K562 (cell line): ENCODE data around the gene GLI3. TPM values are rescaled to one million over a fixed set of nuclear protein-coding genes. Genes with fewer than 3 reads are reported as not detected.

Experiments used
- ATAC-seq: fragments of 200-7000 bp; cut with Tn5 transposase; 3 replicates; pipeline ENCODE4 v1.9.1; 2020; ENCODE audit warnings: moderate library complexity
- BruUV-seq: library from RNA; stranded (reverse); fragments of 400-500 nt; replicated peaks from 2 replicates; lab custom pipeline; 2021; lab: Mats Ljungman, UMichigan
- CTCF ChIA-PET: fragments of 300-600 bp; formaldehyde crosslinking; extraction: SDS; loops from one replicate; lab custom pipeline; 2021; ENCODE audit warnings: low intra/inter-chr PET ratio; lab: Yijun Ruan, JAX
- POLR2A ChIA-PET: fragments of 300-600, 350-650 bp; sonication (Branson Sonifier 250); formaldehyde crosslinking; extraction: SDS; loops from one replicate; lab custom pipeline; 2021; ENCODE audit warnings: antibody characterized with exemption, inconsistent platforms; lab: Yijun Ruan, JAX
- DNase-seq, 4 experiments: peaks; one replicate each; pipeline versions ENCODE4 v3.0.0 to v3.0.0-alpha.2; 2011 to 2018; ENCODE audit warnings: low spot score in 3 of 4, mixed read lengths in 3 of 4; ENCODE audit errors: extremely low read depth in 1 of 4
- FAIRE-seq: peaks from 2 replicates; lab custom pipeline; 2011; peaks lifted over from hg19 to GRCh38; lab: Jason Lieb, UNC
- H2AFZ ChIP-seq: 2 replicates; pipeline ENCODE4 v1.6.0; 2011; ENCODE audit warnings: low read depth, low read length, control low read depth, inconsistent platforms
- H3K27ac ChIP-seq: fragments of 200-600 bp; 3 replicates; pipeline ENCODE4 v1.8.0; 2011; ENCODE audit warnings: low read depth, mild to moderate bottlenecking, control low read depth, inconsistent platforms, low read length, moderate library complexity, mixed read lengths; ENCODE audit errors: extremely low read depth
- H3K27me3 ChIP-seq, 2 experiments: fragments of 300-600 bp in 1 of 2; 2 replicates in 1 of 2; 3 replicates in 1 of 2; pipeline versions ENCODE4 v1.6.0 to v1.8.0; 2011; ENCODE audit warnings: inconsistent platforms in 2 of 2, low read length in 2 of 2, mild to moderate bottlenecking in 1 of 2, mixed read lengths in 1 of 2, moderate library complexity in 1 of 2; ENCODE audit not compliant: control insufficient read depth in 2 of 2, insufficient read depth in 2 of 2
- H3K36me3 ChIP-seq: fragments of 300-600 bp; 3 replicates; pipeline ENCODE4 v1.8.0; 2011; ENCODE audit warnings: mild to moderate bottlenecking, low read length, inconsistent platforms; ENCODE audit not compliant: control insufficient read depth, insufficient read depth
- H3K4me1 ChIP-seq, 2 experiments: fragments of 200-600 bp in 1 of 2; replicated peaks in 1 of 2; 2 replicates in 1 of 2; 3 replicates in 1 of 2; pipeline versions ENCODE4 v1.5.1 to v1.8.0; 2011; ENCODE audit warnings: inconsistent platforms in 2 of 2, low read length in 2 of 2, mild to moderate bottlenecking in 1 of 2, mixed read lengths in 1 of 2, moderate library complexity in 1 of 2; ENCODE audit not compliant: control insufficient read depth in 2 of 2, insufficient read depth in 2 of 2
- H3K4me2 ChIP-seq: 2 replicates; pipeline ENCODE4 v1.6.1; 2011; ENCODE audit warnings: low read length, control low read depth, inconsistent platforms, mixed read lengths; ENCODE audit not compliant: insufficient read depth
- H3K4me3 ChIP-seq: fragments of 200-600 bp; sonication (generic), shearing (Covaris generic); 2 replicates; pipeline ENCODE4 v1.5.1; 2016; ENCODE audit warnings: control low read depth, inconsistent platforms
- H3K79me2 ChIP-seq: fragments of 200-600 bp; 3 replicates; pipeline ENCODE4 v1.8.0; 2011; ENCODE audit warnings: low read length, inconsistent platforms; ENCODE audit not compliant: control insufficient read depth, insufficient read depth
- H3K9ac ChIP-seq, 2 experiments: 2 replicates each; pipeline versions ENCODE4 v1.6.0 to v1.6.1; 2011; ENCODE audit warnings: low read depth in 2 of 2, low read length in 2 of 2, control low read depth in 1 of 2, inconsistent platforms in 1 of 2, mild to moderate bottlenecking in 1 of 2, mixed read lengths in 1 of 2; ENCODE audit not compliant: insufficient read depth in 1 of 2
- H3K9me1 ChIP-seq: one replicate; pipeline ENCODE4 v1.6.0; 2011; ENCODE audit warnings: inconsistent platforms, mild to moderate bottlenecking, low read length, moderate library complexity; ENCODE audit not compliant: control insufficient read depth, insufficient read depth
- H3K9me3 ChIP-seq: replicated peaks from 2 replicates; pipeline ENCODE4 v1.5.1; 2011; ENCODE audit warnings: low read depth, low read length, inconsistent platforms; ENCODE audit not compliant: control insufficient read depth, insufficient read depth
- H4K20me1 ChIP-seq: replicated peaks from 2 replicates; pipeline ENCODE4 v1.6.1; 2011; ENCODE audit warnings: low read length, inconsistent platforms, mixed read lengths; ENCODE audit not compliant: control insufficient read depth, insufficient read depth
- ETV1 ChIP-seq: fragments of 450-650 bp; conservative IDR thresholded peaks from 2 replicates; pipeline ENCODE4 v1.6.1; 2016; ENCODE audit warnings: missing genetic modification characterization, control low read depth, low read depth, missing compliant biosample characterization
- GATAD2B ChIP-seq: fragments of 450-650 bp; IDR thresholded peaks from 2 replicates; pipeline ENCODE4 v1.6.1; 2017; ENCODE audit warnings: mild to moderate bottlenecking, borderline replicate concordance
- MYNN ChIP-seq, 2 experiments: sonication (generic); formaldehyde crosslinking in 1 of 2; IDR thresholded peaks; 2 replicates each; pipeline versions ENCODE4 v1.5.0 to v1.6.1; 2016 to 2020; ENCODE audit warnings: antibody characterized with exemption in 1 of 2, missing genetic modification reagents in 1 of 2
- SMAD2 ChIP-seq: fragments of 150-350 bp; IDR thresholded peaks from 2 replicates; pipeline ENCODE4 v1.6.1; 2014; ENCODE audit warnings: low read depth, mild to moderate bottlenecking, low read length
- TCF7L2 ChIP-seq: fragments of 150-350 bp; IDR thresholded peaks from 2 replicates; pipeline ENCODE4 v1.6.1; 2016; ENCODE audit warnings: low read depth, mild to moderate bottlenecking, low read length, moderate library complexity
- THRAP3 ChIP-seq: fragments of 450-650 bp; IDR thresholded peaks from 2 replicates; pipeline ENCODE4 v1.6.1; 2016; ENCODE audit warnings: mild to moderate bottlenecking, inconsistent platforms, borderline replicate concordance
- YBX1 ChIP-seq: fragments of 450-650 bp; IDR thresholded peaks from 2 replicates; pipeline ENCODE4 v1.7.1; 2016; ENCODE audit warnings: mild to moderate bottlenecking
- ZC3H4 ChIP-seq: sonication (generic); formaldehyde crosslinking; IDR thresholded peaks from 2 replicates; pipeline ENCODE4 v1.9.0; 2021; ENCODE audit warnings: missing genetic modification reagents, borderline replicate concordance
- ZNF324 ChIP-seq: fragments of 250-450 bp; sonication (Bioruptor Pico); IDR thresholded peaks from 2 replicates; pipeline ENCODE4 v1.4.0; 2020; ENCODE audit warnings: mild to moderate bottlenecking
- WGBS: fragments of 100-300 bp; shearing (Covaris generic); methylation state at CpG from one replicate; pipeline ENCODE4 v1.1.6; 2016; ENCODE audit warnings: low coverage, mixed read lengths; ENCODE audit not compliant: insufficient coverage; ENCODE audit errors: missing lambda C conversion rate; 5-methylcytosine and 5-hydroxymethylcytosine counted together
- in situ Hi-C: fragments of 300-500 bp; cut with MboI; formaldehyde crosslinking; loops from 4 replicates; pipeline ENCODE4 v1.15.0; 2018; ENCODE audit warnings: inconsistent platforms, mixed read lengths
- intact Hi-C: fragments of 100-400 bp; cut with micrococcal nuclease; formaldehyde crosslinking; loops from 2 replicates; pipeline ENCODE4 v1.14.2; 2022
- polyA plus RNA-seq, 8 experiments: library from polyadenylated mRNA; depleted of rRNA in 4 of 8; stranded (reverse) in 5 of 8; unstranded in 3 of 8; fragments of >200 nt; fragmentation: Nextera tagmentation in 2 of 8; fragmentation: Illumina TruSeq in 1 of 8; extraction: Ambion mirVana in 2 of 8; extraction: Trizol in 1 of 8; gene quantifications; 2 replicates each; pipeline versions ENCODE4 v1.2.1 to v1.2.3, GENCODE V29; 2011 to 2014; ENCODE audit warnings: inconsistent platforms in 1 of 8, missing spikeins in 1 of 8
- total RNA-seq, 7 experiments: library from RNA; depleted of rRNA in 6 of 7; stranded (reverse); fragments of >200 nt in 6 of 7; fragmentation: Illumina TruSeq in 2 of 7; extraction: Trizol in 2 of 7; gene quantifications; 2 replicates each; pipeline versions ENCODE4 v1.2.1 to v1.2.3, GENCODE V29; 2011 to 2021; ENCODE audit warnings: low replicate concordance in 1 of 7
- TF ChIP-seq, protein P1 (sequence below): fragments of 450-650 bp; IDR thresholded peaks from 2 replicates; pipeline ENCODE4 v1.6.1; 2016; ENCODE audit warnings: borderline replicate concordance
- TF ChIP-seq, protein P2 (sequence below): sonication (generic); formaldehyde crosslinking; IDR thresholded peaks from 2 replicates; pipeline ENCODE4 v1.8.0; 2023; ENCODE audit warnings: mild to moderate bottlenecking, missing genetic modification reagents

The GLI3 gene
- total and polyA plus RNA-seq, 9 of the 15 experiments (the other 6 are each of a cell fraction or from before 2014, with no cell fraction given), result 0.01 to 0.18 (median 0.07) TPM; not detected in 6

DNA sequence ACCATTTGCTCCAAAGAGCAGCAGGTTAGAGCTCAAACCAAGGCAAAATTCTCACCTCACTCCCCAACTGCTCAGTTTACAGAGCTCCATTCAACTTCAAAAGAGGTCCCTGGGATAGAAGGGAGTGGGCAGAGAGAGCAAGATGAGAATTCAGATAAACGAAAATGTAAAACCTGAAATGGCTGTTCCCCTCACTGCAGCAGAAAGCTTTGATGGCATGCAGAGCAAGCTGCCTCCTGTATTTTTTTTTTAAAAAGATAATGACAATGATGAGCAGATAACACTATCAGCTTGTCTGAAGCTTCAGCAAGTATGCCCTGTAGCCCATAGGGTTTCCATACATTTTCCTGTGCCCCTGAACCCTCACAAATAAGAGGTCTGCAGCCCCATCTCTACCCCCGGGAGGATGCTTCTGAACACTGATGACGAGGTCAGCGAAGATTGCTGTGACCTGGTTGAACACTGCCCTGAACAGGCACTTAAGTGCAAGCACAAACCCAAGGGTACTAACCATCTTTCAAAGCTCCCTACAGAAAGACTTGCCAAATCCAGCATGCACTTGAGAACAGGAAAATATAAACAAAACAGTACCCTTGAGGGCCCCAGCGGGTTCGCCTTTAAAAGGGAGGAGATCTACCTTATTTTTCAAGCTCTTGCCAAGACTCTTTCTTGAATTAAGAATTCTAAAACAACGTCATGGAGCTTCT, 81.3 kb downstream of the GLI3 start (continued):
- TF ChIP-seq, protein P1, sequence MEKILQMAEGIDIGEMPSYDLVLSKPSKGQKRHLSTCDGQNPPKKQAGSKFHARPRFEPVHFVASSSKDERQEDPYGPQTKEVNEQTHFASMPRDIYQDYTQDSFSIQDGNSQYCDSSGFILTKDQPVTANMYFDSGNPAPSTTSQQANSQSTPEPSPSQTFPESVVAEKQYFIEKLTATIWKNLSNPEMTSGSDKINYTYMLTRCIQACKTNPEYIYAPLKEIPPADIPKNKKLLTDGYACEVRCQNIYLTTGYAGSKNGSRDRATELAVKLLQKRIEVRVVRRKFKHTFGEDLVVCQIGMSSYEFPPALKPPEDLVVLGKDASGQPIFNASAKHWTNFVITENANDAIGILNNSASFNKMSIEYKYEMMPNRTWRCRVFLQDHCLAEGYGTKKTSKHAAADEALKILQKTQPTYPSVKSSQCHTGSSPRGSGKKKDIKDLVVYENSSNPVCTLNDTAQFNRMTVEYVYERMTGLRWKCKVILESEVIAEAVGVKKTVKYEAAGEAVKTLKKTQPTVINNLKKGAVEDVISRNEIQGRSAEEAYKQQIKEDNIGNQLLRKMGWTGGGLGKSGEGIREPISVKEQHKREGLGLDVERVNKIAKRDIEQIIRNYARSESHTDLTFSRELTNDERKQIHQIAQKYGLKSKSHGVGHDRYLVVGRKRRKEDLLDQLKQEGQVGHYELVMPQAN, result no peak
- TF ChIP-seq ETV1, result no peak
- no peak for TF ChIP-seq ZNF324 (CRISPR knock-in tag)
- TF ChIP-seq TCF7L2, result no peak
- no peak for TF ChIP-seq ZC3H4 (CRISPR knock-in tag)
- no peak for TF ChIP-seq THRAP3
- no peak for TF ChIP-seq GATAD2B

DNA sequence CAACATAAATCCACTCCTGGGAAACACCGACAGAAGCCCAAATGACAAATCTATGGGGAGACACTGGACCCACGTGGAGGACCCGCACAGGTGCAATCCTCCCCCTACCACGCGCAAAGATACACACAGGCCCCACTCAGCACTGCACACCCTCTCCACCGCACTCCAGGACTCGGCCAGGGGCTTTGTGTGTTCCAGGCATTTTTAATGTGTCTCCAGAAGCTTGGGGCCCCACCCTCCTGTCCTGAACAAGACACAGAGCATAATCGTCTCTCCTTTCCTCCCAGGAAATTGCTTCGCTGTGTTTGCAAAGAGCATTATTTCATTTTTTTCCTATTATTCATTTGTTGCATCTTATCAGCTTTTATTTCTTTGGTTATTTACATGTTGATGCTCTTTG, 82.8 kb downstream of the GLI3 start:
- Histone ChIP-seq H3K9ac (no peak overlapping the region), H3K4me3 (no peak overlapping the region), H3K4me2 (no peak overlapping the region), H3K79me2 (no peaks in the 10 kb centered on the region), H3K9me1 (no peaks in the 10 kb centered on the region), H3K9me3 (no peaks in the 10 kb centered on the region), H3K27ac (no peak overlapping the region), H4K20me1 (no peaks in the 10 kb centered on the region)
- BruUV-seq, result no TSS peak
- in situ Hi-C loops (no loop called here), intact Hi-C loops (no loop called here)
- FAIRE-seq (no peak), ATAC-seq (no peak)
- TF ChIP-seq YBX1, result no peak
- TF ChIP-seq MYNN (IDR thresholded peaks at IDR 0.05), result no peak
- no peak for TF ChIP-seq MYNN (CRISPR knock-in tag; IDR thresholded peaks at IDR 0.05)
- no peak for TF ChIP-seq SMAD2
- TF ChIP-seq, protein P2, sequence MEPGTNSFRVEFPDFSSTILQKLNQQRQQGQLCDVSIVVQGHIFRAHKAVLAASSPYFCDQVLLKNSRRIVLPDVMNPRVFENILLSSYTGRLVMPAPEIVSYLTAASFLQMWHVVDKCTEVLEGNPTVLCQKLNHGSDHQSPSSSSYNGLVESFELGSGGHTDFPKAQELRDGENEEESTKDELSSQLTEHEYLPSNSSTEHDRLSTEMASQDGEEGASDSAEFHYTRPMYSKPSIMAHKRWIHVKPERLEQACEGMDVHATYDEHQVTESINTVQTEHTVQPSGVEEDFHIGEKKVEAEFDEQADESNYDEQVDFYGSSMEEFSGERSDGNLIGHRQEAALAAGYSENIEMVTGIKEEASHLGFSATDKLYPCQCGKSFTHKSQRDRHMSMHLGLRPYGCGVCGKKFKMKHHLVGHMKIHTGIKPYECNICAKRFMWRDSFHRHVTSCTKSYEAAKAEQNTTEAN (CRISPR knock-in tag), result no peak
- TF ChIP-seq, all 486 proteins: peak for 0
- ChIA-PET POLR2A (no interaction called here), CTCF (no interaction called here)
- H3K36me3 ChIP-seq, result no peaks in the 10 kb centered on the region
- H3K27me3 ChIP-seq, result peaks cover 0 to 15% of the 10 kb centered on the region in 2 experiments; a peak in 2 of 5 replicates
- WGBS, result 2% methylated on average over 9 of the region's 9 CpGs
- no peaks in the 10 kb centered on the region for H3K4me1 ChIP-seq
- no peak for DNase-seq
- H2AFZ ChIP-seq, result no peak overlapping the region
